ENCODE results near the gene EP300.
A peak's percentile ranks its signal among the peaks of the same experiment; 100 is the strongest.
"Not testable (repeated sequence)": the region's sequence is repeated elsewhere in the genome, so short reads cannot be mapped to it uniquely, and the experiment has no call there.

The EP300 gene

GRCh38 chr22:41048345-41048744 lies 44.0 kb upstream of the EP300 start:
- H2BK12ac ChIP-seq (ENCODE audit: low read length in 2 of 2); H3K4me1 ChIP-seq (ENCODE audit: control insufficient read depth, insufficient read depth, low read depth, low read length); DNase-seq; H3K9me3 ChIP-seq (ENCODE audit: control insufficient read depth, low read length); H2BK120ac ChIP-seq (ENCODE audit: low read depth, low read length); H3K27ac ChIP-seq (ENCODE audit: low read length, poor library complexity, severe bottlenecking); H3K79me1 ChIP-seq (replicated peaks; ENCODE audit: low read length, poor library complexity, severe bottlenecking); H2AK5ac ChIP-seq (ENCODE audit: low read length, severe bottlenecking); H2BK5ac ChIP-seq (ENCODE audit: low read depth, low read length, poor library complexity, severe bottlenecking); H3K14ac ChIP-seq (ENCODE audit: low read length in 2 of 2); H3K23ac ChIP-seq (ENCODE audit: low read length in 2 of 2); H4K8ac ChIP-seq (ENCODE audit: low read length); H3K4me2 ChIP-seq (ENCODE audit: low read length, poor library complexity, severe bottlenecking); H4K91ac ChIP-seq (ENCODE audit: low read length); H2BK15ac ChIP-seq (ENCODE audit: low read depth, poor library complexity, severe bottlenecking); H3K27me3 ChIP-seq (ENCODE audit: control insufficient read depth in 1 of 2, insufficient read depth in 1 of 2, low read length in 2 of 2); H3K36me3 ChIP-seq (ENCODE audit: control insufficient read depth in 1 of 2, insufficient read depth in 2 of 2, low read depth in 1 of 2, low read length in 2 of 2): not testable (repeated sequence)
- 92% methylated on average over 12 of the region's 12 CpGs for WGBS
- H3K9ac ChIP-seq (ENCODE audit: low read length): peak overlapping the region; percentile 78
- peak overlapping the region in 1 of 2 experiments; percentile 16 for H3K4ac ChIP-seq (ENCODE audit: low read depth in 1 of 2, low read length in 2 of 2)
- H3K4me3 ChIP-seq (ENCODE audit: insufficient read depth in 1 of 2, low read depth in 1 of 2, low read length in 2 of 2): peak overlapping the region in 1 of 2 experiments; percentile 66
- H2AFZ ChIP-seq (ENCODE audit: low read depth, low read length): peak overlapping the region; percentile 14
- H3K18ac ChIP-seq (ENCODE audit: low read depth in 1 of 2, low read length in 2 of 2): peak overlapping the region; percentile 23 to 62

GRCh38 chr22:41048791-41049717 lies 43.3 kb upstream of the EP300 start:
- Histone ChIP-seq H3K9ac (ENCODE audit: low read length) (peak overlapping the region; percentile 78), H3K18ac (ENCODE audit: low read depth in 1 of 2, low read length in 2 of 2) (peak overlapping the region; percentile 65 to 84), H2BK15ac (ENCODE audit: low read depth, poor library complexity, severe bottlenecking) (peak overlapping the region; percentile 17), H2AFZ (ENCODE audit: low read depth, low read length) (peak overlapping the region; percentile 1), H3K27ac (ENCODE audit: low read length, poor library complexity, severe bottlenecking) (no peak overlapping the region), H4K91ac (ENCODE audit: low read length) (peak overlapping the region; percentile 83), H3K14ac (ENCODE audit: low read length in 2 of 2) (peak overlapping the region in 1 of 2 experiments; percentile 79), H3K4me1 (ENCODE audit: control insufficient read depth, insufficient read depth, low read depth, low read length) (peaks cover 9% of the 10 kb centered on the region), H3K79me1 (replicated peaks; ENCODE audit: low read length, poor library complexity, severe bottlenecking) (no peaks in the 10 kb centered on the region), H3K36me3 (ENCODE audit: control insufficient read depth in 1 of 2, insufficient read depth in 2 of 2, low read depth in 1 of 2, low read length in 2 of 2) (no peaks in the 10 kb centered on the region), H3K9me3 (ENCODE audit: control insufficient read depth, low read length) (no peaks in the 10 kb centered on the region), H3K4me3 (ENCODE audit: insufficient read depth in 1 of 2, low read depth in 1 of 2, low read length in 2 of 2) (peak overlapping the region in 1 of 2 experiments; percentile 66), H4K8ac (ENCODE audit: low read length) (peak overlapping the region; percentile 57), H3K23ac (ENCODE audit: low read length in 2 of 2) (no peak overlapping the region), H3K27me3 (ENCODE audit: control insufficient read depth in 1 of 2, insufficient read depth in 1 of 2, low read length in 2 of 2) (no peaks in the 10 kb centered on the region), H2BK120ac (ENCODE audit: low read depth, low read length) (peak overlapping the region; percentile 1), H2AK5ac (ENCODE audit: low read length, severe bottlenecking) (no peak overlapping the region), H2BK5ac (ENCODE audit: low read depth, low read length, poor library complexity, severe bottlenecking) (no peak overlapping the region), H3K4ac (ENCODE audit: low read depth in 1 of 2, low read length in 2 of 2) (peak overlapping the region; percentile 66 to 83), H2BK12ac (ENCODE audit: low read length in 2 of 2) (peak overlapping the region; percentile 46 to 95), H3K4me2 (ENCODE audit: low read length, poor library complexity, severe bottlenecking) (no peak overlapping the region)
- DNase-seq: peak; percentile 98
- WGBS: 26% methylated on average over 31 of the region's 31 CpGs

- Histone ChIP-seq H2BK12ac (ENCODE audit: low read length in 2 of 2) (peak overlapping the region; percentile 46 to 95), H3K4ac (ENCODE audit: low read depth in 1 of 2, low read length in 2 of 2) (peak overlapping the region; percentile 66 to 83), H4K8ac (ENCODE audit: low read length) (peak overlapping the region; percentile 57), H4K91ac (ENCODE audit: low read length) (peak overlapping the region; percentile 83), H3K14ac (ENCODE audit: low read length in 2 of 2) (peak overlapping the region in 1 of 2 experiments; percentile 22), H3K18ac (ENCODE audit: low read depth in 1 of 2, low read length in 2 of 2) (peak overlapping the region; percentile 65 to 84), H2AFZ (ENCODE audit: low read depth, low read length) (peak overlapping the region; percentile 1)
- H3K4me2 ChIP-seq (ENCODE audit: low read length, poor library complexity, severe bottlenecking); H3K4me1 ChIP-seq (ENCODE audit: control insufficient read depth, insufficient read depth, low read depth, low read length); H3K9ac ChIP-seq (ENCODE audit: low read length); DNase-seq; H3K27ac ChIP-seq (ENCODE audit: low read length, poor library complexity, severe bottlenecking); H3K27me3 ChIP-seq (ENCODE audit: control insufficient read depth in 1 of 2, insufficient read depth in 1 of 2, low read length in 2 of 2); H2BK15ac ChIP-seq (ENCODE audit: low read depth, poor library complexity, severe bottlenecking); H2BK120ac ChIP-seq (ENCODE audit: low read depth, low read length); H2BK5ac ChIP-seq (ENCODE audit: low read depth, low read length, poor library complexity, severe bottlenecking); H2AK5ac ChIP-seq (ENCODE audit: low read length, severe bottlenecking); H3K9me3 ChIP-seq (ENCODE audit: control insufficient read depth, low read length); H3K23ac ChIP-seq (ENCODE audit: low read length in 2 of 2); H3K79me1 ChIP-seq (replicated peaks; ENCODE audit: low read length, poor library complexity, severe bottlenecking); H3K4me3 ChIP-seq (ENCODE audit: insufficient read depth in 1 of 2, low read depth in 1 of 2, low read length in 2 of 2); H3K36me3 ChIP-seq (ENCODE audit: control insufficient read depth in 1 of 2, insufficient read depth in 2 of 2, low read depth in 1 of 2, low read length in 2 of 2): not testable (repeated sequence)
- 100% methylated on average over 4 of the region's 4 CpGs for WGBS
These were observed 42.6 kb upstream of the EP300 start for GRCh38 chr22:41049795-41050194.

- H4K91ac ChIP-seq (ENCODE audit: low read length): no peak overlapping the region
- no peak overlapping the region for H2BK120ac ChIP-seq (ENCODE audit: low read depth, low read length)
- no peak overlapping the region for H3K14ac ChIP-seq (ENCODE audit: low read length in 2 of 2)
- H3K27me3 ChIP-seq (ENCODE audit: control insufficient read depth in 1 of 2, insufficient read depth in 1 of 2, low read length in 2 of 2): no peaks in the 10 kb centered on the region
- no peak overlapping the region for H3K9ac ChIP-seq (ENCODE audit: low read length)
- no peak overlapping the region for H3K27ac ChIP-seq (ENCODE audit: low read length, poor library complexity, severe bottlenecking)
- H2BK5ac ChIP-seq (ENCODE audit: low read depth, low read length, poor library complexity, severe bottlenecking): no peak overlapping the region
- no peaks in the 10 kb centered on the region for H3K79me1 ChIP-seq (replicated peaks; ENCODE audit: low read length, poor library complexity, severe bottlenecking)
- no peak overlapping the region for H2AK5ac ChIP-seq (ENCODE audit: low read length, severe bottlenecking)
- no peaks in the 10 kb centered on the region for H3K36me3 ChIP-seq (ENCODE audit: control insufficient read depth in 1 of 2, insufficient read depth in 2 of 2, low read depth in 1 of 2, low read length in 2 of 2)
- peak; percentile 19 for DNase-seq
- no peak overlapping the region for H3K23ac ChIP-seq (ENCODE audit: low read length in 2 of 2)
- H3K4ac ChIP-seq (ENCODE audit: low read depth in 1 of 2, low read length in 2 of 2): no peak overlapping the region
- no peak overlapping the region for H2BK12ac ChIP-seq (ENCODE audit: low read length in 2 of 2)
- H2BK15ac ChIP-seq (ENCODE audit: low read depth, poor library complexity, severe bottlenecking): no peak overlapping the region
- H3K4me2 ChIP-seq (ENCODE audit: low read length, poor library complexity, severe bottlenecking): no peak overlapping the region
- peaks cover 9% of the 10 kb centered on the region for H3K4me1 ChIP-seq (ENCODE audit: control insufficient read depth, insufficient read depth, low read depth, low read length)
- H3K18ac ChIP-seq (ENCODE audit: low read depth in 1 of 2, low read length in 2 of 2): no peak overlapping the region
- H4K8ac ChIP-seq (ENCODE audit: low read length): no peak overlapping the region
- no peak overlapping the region for H2AFZ ChIP-seq (ENCODE audit: low read depth, low read length)
- WGBS: 100% methylated on average over 2 of the region's 2 CpGs
- no peaks in the 10 kb centered on the region for H3K9me3 ChIP-seq (ENCODE audit: control insufficient read depth, low read length)
- H3K4me3 ChIP-seq (ENCODE audit: insufficient read depth in 1 of 2, low read depth in 1 of 2, low read length in 2 of 2): no peak overlapping the region
These were observed 41.5 kb upstream of the EP300 start for GRCh38 chr22:41050883-41051282.

Data from mesenchymal stem cell (in vitro differentiated cells and primary cell).